Measurements from ENCODE around the gene TBX15.

DNA sequence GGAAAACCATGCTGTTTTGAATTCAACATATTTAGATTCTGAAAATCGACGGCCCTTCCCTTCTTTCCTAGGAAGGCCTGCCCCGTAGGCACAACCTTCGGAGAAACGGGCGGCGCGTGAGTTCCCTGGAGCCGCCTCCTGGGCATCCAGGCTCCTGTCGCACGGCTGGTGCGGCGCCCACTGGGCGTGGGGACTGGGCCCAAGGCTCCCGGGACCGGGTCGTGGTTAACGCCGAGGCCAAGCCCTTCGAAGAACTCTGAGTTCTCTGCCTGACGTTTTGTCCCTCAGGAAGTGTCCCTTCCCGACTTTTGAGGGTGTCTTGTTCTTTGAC is 19.2 kb upstream of the TBX15 start:
- TF ChIP-seq, protein P1, sequence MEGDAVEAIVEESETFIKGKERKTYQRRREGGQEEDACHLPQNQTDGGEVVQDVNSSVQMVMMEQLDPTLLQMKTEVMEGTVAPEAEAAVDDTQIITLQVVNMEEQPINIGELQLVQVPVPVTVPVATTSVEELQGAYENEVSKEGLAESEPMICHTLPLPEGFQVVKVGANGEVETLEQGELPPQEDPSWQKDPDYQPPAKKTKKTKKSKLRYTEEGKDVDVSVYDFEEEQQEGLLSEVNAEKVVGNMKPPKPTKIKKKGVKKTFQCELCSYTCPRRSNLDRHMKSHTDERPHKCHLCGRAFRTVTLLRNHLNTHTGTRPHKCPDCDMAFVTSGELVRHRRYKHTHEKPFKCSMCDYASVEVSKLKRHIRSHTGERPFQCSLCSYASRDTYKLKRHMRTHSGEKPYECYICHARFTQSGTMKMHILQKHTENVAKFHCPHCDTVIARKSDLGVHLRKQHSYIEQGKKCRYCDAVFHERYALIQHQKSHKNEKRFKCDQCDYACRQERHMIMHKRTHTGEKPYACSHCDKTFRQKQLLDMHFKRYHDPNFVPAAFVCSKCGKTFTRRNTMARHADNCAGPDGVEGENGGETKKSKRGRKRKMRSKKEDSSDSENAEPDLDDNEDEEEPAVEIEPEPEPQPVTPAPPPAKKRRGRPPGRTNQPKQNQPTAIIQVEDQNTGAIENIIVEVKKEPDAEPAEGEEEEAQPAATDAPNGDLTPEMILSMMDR (IDR thresholded peaks at IDR 0.05; ENCODE audit: borderline replicate concordance, extremely low read depth, low read length, poor library complexity, severe bottlenecking): no peak
- no peak for TF ChIP-seq EZH2 (IDR thresholded peaks at IDR 0.05; ENCODE audit: borderline replicate concordance, low read depth, low read length, severe bottlenecking)

Data from DND-41 (cell line).